ENCODE data around the gene AP2A2.

DNA sequence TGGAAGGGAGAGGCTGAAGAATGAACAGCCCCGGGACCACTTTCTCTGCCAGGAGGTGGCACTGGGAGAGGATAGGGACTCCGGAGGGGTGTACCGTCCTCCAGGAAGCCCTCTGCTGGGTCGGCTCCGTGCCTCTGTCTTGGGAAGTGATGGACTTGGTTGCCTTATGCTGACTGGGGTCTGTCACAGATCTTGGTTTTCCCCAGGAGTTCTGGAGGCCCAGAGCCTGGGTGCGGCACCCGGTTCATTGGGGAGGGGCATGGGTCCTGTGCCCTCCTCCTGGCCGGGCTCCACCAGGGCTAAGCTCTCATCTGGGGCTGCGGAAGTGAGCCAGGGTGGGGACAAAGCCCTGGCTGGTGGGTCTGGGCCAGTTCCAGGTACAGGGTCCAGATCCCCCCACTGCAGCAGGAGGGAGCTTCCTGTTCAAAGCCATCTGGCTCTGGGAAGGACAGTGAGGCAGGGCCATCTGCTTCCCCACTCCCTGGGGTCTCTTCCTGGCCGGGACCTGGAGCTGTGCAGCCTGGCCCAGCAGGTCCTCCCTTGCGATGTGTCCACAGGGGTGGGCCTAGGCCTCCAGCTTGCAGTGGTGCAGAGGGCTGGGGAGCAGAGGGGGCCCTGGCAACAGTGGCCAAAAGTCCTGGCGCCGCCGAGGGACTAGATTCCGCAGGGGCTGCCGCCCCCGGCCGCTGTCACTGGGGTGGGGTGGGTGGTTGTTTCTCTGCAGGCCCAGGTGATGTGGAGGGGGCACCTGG is 1.1 kb upstream of the AP2A2 start:
- TF ChIP-seq, protein P1, sequence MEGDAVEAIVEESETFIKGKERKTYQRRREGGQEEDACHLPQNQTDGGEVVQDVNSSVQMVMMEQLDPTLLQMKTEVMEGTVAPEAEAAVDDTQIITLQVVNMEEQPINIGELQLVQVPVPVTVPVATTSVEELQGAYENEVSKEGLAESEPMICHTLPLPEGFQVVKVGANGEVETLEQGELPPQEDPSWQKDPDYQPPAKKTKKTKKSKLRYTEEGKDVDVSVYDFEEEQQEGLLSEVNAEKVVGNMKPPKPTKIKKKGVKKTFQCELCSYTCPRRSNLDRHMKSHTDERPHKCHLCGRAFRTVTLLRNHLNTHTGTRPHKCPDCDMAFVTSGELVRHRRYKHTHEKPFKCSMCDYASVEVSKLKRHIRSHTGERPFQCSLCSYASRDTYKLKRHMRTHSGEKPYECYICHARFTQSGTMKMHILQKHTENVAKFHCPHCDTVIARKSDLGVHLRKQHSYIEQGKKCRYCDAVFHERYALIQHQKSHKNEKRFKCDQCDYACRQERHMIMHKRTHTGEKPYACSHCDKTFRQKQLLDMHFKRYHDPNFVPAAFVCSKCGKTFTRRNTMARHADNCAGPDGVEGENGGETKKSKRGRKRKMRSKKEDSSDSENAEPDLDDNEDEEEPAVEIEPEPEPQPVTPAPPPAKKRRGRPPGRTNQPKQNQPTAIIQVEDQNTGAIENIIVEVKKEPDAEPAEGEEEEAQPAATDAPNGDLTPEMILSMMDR (IDR thresholded peaks at IDR 0.05), result no peak
- no peak for TF ChIP-seq POLR2A (IDR thresholded peaks at IDR 0.05)
